Daoy (cell line): ENCODE data around the gene ZNF771. TPM values are rescaled to one million over a fixed set of nuclear protein-coding genes. Genes with fewer than 3 reads are reported as not detected.

Experiments used
- DNase-seq: peaks from one replicate; pipeline ENCODE4 v3.0.0-alpha.2; 2015; ENCODE audit warnings: low read depth
- total RNA-seq: library from RNA; depleted of rRNA; stranded (reverse); fragments of >200 nt; shearing (Covaris generic); gene quantifications from 2 replicates; pipeline ENCODE4 v1.2.3, GENCODE V29; 2014; rRNA removed

Gene ZNF771
- 13.8 and 19.7 TPM in 2 replicates for total RNA-seq

GRCh38 chr16:30407102-30407803 lies at the start of gene ZNF771:
Gene ZNF771, plus strand, starts transcription at chr16:30407606. Its CDS starts 448 bp downstream, at chr16:30408054.
- DNase-seq, result peak; percentile 87

DNA sequence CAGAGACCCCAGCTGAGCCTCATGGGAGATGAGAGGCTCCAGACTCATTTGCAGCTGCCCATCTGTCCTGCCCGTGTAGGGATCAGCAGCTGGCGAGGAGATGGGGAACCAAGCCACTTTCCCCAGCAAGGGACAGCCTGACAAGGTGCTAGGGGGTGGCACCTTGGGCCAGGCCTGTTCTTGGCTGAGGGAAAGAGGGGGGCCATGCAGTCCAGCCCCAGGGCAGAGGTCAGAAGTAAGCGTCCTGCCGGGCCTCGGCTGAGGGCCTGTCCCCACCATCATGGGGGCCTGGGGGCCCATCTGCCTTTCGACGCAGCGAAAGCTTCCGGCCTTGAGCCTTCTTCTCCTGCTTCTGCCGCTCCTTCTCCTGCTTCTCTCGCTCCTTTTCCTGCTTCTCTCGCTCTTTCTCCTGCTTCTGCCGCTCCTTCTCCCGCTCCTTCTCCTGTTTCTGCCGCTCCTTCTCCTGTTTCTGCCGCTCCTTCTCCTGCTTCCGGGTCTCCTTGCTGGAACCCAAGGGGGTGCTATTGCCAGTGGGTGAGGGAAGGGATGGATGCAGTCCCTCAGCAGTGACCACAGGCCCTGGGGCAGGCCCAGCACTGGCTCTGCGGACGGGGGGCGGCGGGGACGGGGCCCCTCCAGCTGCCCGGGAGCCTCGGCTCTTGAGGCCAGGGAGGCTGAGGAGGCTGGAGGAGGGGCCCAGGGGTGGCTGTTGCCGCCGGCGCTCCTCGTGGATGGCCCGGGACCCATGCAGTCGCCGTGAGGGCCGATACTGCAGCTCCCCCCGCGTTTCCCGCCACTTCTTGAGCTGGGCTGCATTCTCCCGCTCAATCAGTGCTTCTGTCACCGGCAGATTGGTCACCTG lies 49.5 kb upstream of the ZNF771 start:
- no peak for DNase-seq

DNA sequence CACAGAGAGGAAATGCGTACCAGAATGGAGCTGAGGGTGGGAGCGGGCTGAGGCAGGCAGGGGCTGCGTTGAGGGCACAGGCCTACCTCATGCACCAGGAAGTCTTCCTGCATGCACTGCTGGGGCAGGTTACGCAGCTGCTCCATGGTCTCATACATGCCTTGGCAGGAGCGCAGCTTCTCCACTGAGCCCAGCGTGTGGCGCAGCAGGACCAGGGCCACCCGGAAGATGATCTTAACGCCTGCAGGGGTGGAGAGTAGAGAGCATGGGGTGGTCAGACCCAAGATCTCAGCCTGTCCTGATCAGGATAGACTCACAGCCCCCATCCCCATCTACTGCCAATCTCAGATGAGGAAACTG lies 48.8 kb upstream of the ZNF771 start:
- DNase-seq, result no peak

DNA sequence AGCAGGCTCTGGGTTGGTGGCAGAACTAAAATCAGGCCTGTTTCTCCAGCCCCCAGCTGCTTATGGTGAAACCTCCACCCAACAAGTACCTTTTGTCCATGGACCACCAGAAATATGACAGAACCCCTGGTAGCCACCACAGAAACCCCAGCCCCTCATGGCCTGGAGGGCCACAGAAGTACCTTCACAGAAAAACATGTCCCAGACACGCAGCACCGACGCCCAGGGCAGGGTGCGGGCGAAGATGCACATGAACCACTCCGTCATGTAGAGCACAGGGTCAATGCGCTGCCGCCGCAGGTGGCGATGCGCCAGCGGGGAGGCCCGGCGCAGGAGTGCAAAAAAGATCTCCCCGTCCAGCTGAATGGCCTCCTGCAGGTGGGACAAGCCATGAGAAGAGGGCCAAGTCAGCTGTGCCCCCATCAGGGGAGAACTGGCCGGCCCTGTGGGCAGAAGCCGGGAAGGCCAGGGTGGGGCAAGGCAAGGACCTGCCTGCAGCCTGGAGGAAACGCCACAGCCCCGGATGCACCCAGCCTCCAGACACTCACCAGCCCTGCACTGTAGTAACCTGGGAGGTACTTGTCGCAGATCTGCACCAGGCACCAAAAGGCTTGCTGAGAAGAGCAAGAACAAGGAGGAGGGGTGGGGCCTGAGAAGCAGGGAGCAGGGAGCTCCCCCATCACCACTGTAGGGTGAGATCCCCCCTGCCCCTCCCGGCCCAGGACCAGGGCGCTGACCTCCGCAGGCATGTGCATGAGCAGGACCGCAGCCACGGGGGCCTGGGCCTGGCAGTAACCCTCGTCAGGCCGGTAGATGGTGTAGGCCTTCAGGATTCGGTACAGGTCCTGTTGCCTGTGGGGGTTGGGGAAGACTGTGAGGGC lies 48.2 kb upstream of the ZNF771 start:
- DNase-seq, result no peak

- DNase-seq, result no peak
Observed at GRCh38 chr16:30359871-30360170, 47.6 kb upstream of the ZNF771 start.

GRCh38 chr16:30361180-30361579 lies 46.2 kb upstream of the ZNF771 start:
- no peak for DNase-seq

GRCh38 chr16:30365200-30365599 lies 42.2 kb upstream of the ZNF771 start:
- no peak for DNase-seq

- no peak for DNase-seq
Observed at GRCh38 chr16:30366511-30366910, 40.9 kb upstream of the ZNF771 start.

GRCh38 chr16:30367349-30368009 lies 39.9 kb upstream of the ZNF771 start:
- DNase-seq, result no peak

- peak; percentile 65 for DNase-seq
Observed at GRCh38 chr16:30368122-30368791, 39.1 kb upstream of the ZNF771 start.

DNA sequence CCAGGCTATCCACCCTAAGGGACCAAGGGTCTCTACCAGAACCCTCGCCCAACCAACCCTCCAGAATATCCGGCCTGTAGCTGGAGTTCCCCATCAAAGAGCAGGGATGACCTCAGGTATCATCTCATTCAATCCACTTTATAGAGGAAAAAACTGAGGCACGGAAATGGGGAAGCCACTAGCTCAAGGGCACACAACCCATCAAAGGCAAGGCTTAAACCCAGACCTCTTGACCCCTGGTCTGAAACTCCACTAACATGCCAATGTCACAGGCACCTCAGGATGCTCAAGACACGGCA lies 38.7 kb upstream of the ZNF771 start:
- no peak for DNase-seq

DNA sequence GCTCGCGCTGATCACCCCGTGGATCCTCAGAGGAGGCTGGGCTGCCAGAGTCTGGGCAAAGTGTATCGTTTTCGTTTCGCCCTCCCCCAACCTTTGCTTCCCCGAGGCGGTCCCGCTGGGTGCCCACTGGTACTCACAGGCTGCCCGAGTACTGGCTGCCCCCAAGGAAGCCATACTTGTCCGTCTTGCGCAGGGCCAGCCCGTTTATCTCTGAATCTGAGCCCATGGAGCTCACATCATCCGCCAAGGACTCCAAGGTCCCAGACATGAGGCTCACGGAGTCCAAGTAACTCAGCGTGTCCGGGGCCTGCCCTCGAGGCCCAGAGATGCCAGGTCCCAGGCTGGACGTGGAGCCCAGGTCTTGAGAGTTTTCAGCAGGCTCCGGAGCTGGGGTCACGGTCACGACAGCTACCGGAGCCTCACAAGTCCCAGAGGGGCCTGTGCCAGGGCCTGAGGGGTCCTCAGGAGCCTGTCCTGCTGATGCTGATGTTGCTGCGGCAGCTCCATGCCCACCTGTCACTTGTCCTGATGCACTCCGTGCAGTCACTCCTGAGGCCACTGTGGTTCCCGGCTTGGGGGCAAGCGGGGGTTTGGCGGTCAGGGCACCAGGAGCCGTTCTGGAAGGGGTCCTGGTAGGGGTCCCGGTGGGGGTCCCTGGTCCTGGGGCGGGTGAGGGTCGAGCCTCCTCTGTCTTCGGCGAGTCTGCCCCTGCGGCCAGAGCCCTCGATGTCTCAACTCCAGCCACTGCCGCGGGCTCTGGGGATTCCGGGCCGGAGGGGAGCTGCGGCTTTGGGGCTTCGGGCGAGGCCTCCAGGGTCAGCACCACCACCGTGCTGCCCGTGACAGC lies 38.1 kb upstream of the ZNF771 start:
- DNase-seq, result no peak

- no peak for DNase-seq
Observed at GRCh38 chr16:30369938-30370455, 37.4 kb upstream of the ZNF771 start.

GRCh38 chr16:30370456-30371247 lies 36.8 kb upstream of the ZNF771 start, which contains the start of gene TBC1D10B:
Gene TBC1D10B, minus strand, starts transcription at chr16:30370494. Its CDS starts 311 bp downstream, at chr16:30370183.
- DNase-seq, result peak; percentile 98

GRCh38 chr16:30371248-30371816 lies 36.1 kb upstream of the ZNF771 start:
- no peak for DNase-seq

- DNase-seq, result no peak
Observed at GRCh38 chr16:30372038-30372712, 35.2 kb upstream of the ZNF771 start.

- no peak for DNase-seq
Observed at GRCh38 chr16:30372725-30373124, 34.7 kb upstream of the ZNF771 start.

DNA sequence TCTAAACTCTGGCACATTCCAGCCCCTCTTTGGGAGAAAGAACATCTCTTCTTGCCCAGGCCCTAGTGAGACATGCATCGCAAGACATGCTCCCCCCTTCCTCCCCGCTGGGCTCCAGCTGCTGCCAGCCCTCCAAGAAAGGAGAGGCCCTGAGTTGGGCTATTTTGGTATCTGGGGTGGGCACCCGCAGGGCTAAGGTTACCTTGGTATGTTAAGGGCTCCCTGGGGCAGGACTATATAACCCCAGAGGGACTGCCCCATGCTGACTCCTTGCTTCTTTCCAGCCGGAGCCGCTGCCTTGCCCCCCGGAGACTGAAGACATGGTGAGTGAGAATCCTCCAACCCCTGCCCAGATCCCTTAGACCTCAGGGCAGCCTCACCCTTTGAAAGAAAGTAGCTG lies 32.9 kb upstream of the ZNF771 start, which contains the start of gene MYL11:
Gene MYL11 (plus strand): TSS at position 265 of the 400 bp plus-strand sequence. CDS start 56 bp downstream, at position 321.
- no peak for DNase-seq
